Mesothelial cell of epicardium (in vitro differentiated cells): ENCODE measurements around the gene PDGFB. TPM values are rescaled to one million over a fixed set of nuclear protein-coding genes. Genes with fewer than 3 reads are reported as not detected.

ENCODE experiments used
- DNase-seq, 2 experiments: peaks; one replicate each; pipeline ENCODE4 v3.0.0; 2021; ENCODE audit warnings: low spot score in 2 of 2; ENCODE audit not compliant: unreplicated experiment in 2 of 2
- H3K27ac Mint-ChIP-seq: 2 replicates; pipeline ENCODE4 v1.8.0; 2021; ENCODE audit warnings: mixed read lengths
- H3K27me3 Mint-ChIP-seq: 2 replicates; pipeline ENCODE4 v1.8.0; 2021; ENCODE audit warnings: low read depth, mixed read lengths
- H3K36me3 Mint-ChIP-seq: 2 replicates; pipeline ENCODE4 v1.8.0; 2021; ENCODE audit warnings: mixed read lengths
- H3K4me1 Mint-ChIP-seq: 2 replicates; pipeline ENCODE4 v1.8.0; 2021; ENCODE audit warnings: mixed read lengths
- H3K4me3 Mint-ChIP-seq: 2 replicates; pipeline ENCODE4 v1.8.0; 2021; ENCODE audit warnings: mild to moderate bottlenecking, moderate library complexity, mixed read lengths
- H3K9me3 Mint-ChIP-seq: 2 replicates; pipeline ENCODE4 v1.8.0; 2021; ENCODE audit warnings: mixed read lengths
- total RNA-seq: library from RNA; stranded (reverse); gene quantifications from 3 replicates; pipeline ENCODE4 v1.2.1, GENCODE V29; 2021
- TF ChIP-seq, protein P1 (sequence below): fragments of 200-600 bp; sonication (generic); IDR thresholded peaks from one replicate; pipeline ENCODE4 v1.5.0; 2021; ENCODE audit warnings: antibody characterized with exemption; ENCODE audit not compliant: unreplicated experiment

PDGFB gene
- total RNA-seq, 1 donor from 2014 or later, result 14.7 TPM

DNA sequence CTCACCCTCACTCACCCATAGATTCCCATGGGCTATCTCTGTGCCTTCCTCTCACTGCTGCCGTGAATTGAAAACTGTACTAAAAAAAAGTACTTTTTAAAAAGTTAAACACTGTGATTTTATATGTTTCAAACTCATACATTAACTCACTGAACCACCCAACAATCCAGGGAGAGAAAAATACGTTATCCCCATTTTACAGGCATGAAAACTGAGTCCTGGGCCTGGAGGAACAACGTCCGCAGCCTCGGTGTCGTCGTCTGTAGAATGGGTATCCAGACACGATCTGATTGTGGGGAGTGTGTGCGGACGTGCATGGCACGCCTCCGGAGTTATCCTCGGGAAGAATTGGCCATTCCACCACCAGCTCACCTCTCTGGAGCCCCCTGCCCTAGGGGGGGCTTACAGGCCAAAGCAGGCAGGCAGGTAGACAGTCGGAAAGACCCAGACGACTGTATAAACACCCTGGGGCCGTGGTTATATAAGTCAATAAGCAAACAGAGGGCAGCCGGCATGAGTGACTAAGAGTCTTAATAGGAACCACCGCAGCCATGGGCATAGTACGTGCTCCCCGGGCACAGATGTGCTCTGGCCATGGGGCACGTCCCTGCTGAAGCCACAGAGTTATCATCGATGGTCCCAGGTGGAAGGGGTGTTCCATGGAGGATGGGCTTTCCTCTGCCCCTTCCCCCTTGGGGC is 7.1 kb upstream of the PDGFB start:
- DNase-seq, result no peak
- Mint-ChIP-seq H3K4me3 (no peak overlapping the region), H3K36me3 (no peaks in the 10 kb centered on the region), H3K27me3 (no peaks in the 10 kb centered on the region), H3K27ac (no peak overlapping the region), H3K4me1 (peaks cover 21% of the 10 kb centered on the region), H3K9me3 (no peaks in the 10 kb centered on the region)
- TF ChIP-seq, protein P1, sequence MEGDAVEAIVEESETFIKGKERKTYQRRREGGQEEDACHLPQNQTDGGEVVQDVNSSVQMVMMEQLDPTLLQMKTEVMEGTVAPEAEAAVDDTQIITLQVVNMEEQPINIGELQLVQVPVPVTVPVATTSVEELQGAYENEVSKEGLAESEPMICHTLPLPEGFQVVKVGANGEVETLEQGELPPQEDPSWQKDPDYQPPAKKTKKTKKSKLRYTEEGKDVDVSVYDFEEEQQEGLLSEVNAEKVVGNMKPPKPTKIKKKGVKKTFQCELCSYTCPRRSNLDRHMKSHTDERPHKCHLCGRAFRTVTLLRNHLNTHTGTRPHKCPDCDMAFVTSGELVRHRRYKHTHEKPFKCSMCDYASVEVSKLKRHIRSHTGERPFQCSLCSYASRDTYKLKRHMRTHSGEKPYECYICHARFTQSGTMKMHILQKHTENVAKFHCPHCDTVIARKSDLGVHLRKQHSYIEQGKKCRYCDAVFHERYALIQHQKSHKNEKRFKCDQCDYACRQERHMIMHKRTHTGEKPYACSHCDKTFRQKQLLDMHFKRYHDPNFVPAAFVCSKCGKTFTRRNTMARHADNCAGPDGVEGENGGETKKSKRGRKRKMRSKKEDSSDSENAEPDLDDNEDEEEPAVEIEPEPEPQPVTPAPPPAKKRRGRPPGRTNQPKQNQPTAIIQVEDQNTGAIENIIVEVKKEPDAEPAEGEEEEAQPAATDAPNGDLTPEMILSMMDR, result no peak

DNA sequence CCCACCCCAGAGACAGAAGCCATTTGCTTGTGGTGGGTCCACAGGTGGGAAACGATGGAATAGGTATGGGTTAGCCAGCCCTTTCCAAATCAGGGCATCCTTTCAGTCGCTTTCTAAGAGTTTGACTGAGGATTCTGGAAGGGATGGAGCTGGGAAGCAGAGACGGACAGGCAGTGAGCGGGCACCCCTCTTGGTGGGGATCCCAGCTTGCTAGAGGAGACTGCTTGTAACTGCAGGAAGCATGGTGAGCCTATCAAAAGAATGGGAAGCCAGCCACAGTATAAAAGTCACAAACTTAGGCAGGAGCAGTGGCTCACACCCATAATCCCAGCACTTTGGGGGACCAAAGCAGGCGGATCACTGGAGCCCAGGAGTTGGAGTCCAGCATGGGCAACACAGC is 6.1 kb upstream of the PDGFB start:
- peaks cover 9% of the 10 kb centered on the region for H3K27me3 Mint-ChIP-seq
- H3K36me3 Mint-ChIP-seq, result no peaks in the 10 kb centered on the region
- TF ChIP-seq, protein P1, result no peak
- DNase-seq, result no peak
- H3K27ac Mint-ChIP-seq, result no peak overlapping the region
- H3K4me1 Mint-ChIP-seq, result peaks cover 22% of the 10 kb centered on the region
- no peak overlapping the region for H3K4me3 Mint-ChIP-seq
- no peaks in the 10 kb centered on the region for H3K9me3 Mint-ChIP-seq

DNA sequence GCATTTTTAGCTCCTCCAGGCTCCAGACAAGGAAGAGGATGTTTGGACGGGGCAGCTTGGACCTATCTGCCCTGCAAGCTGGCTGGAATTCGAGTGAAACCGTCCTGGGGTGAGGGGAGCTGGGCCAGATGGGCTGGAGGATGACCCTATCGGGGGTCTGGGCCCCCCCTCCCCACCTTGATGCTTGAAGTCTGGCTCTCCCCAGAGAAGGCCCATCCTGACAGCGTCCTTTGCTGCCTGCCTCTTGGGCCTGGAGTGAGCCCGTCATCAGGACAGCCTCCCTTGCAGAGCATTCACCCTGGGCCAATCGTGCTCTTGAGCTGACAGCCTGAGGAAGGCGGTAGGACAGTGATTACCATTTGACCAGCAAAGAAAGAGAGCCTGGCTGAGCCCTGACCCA is 5.3 kb upstream of the PDGFB start:
- no peak overlapping the region for H3K4me3 Mint-ChIP-seq
- no peaks in the 10 kb centered on the region for H3K9me3 Mint-ChIP-seq
- H3K36me3 Mint-ChIP-seq, result no peaks in the 10 kb centered on the region
- peaks cover 20% of the 10 kb centered on the region for H3K4me1 Mint-ChIP-seq
- no peak for DNase-seq
- TF ChIP-seq, protein P1, result no peak
- no peak overlapping the region for H3K27ac Mint-ChIP-seq
- peaks cover 14% of the 10 kb centered on the region for H3K27me3 Mint-ChIP-seq

- H3K4me3 Mint-ChIP-seq, result no peak overlapping the region
- H3K9me3 Mint-ChIP-seq, result no peaks in the 10 kb centered on the region
- H3K4me1 Mint-ChIP-seq, result peaks cover 15% of the 10 kb centered on the region
- TF ChIP-seq, protein P1, result no peak
- no peak overlapping the region for H3K27ac Mint-ChIP-seq
- DNase-seq, result no peak
- peaks cover 21% of the 10 kb centered on the region for H3K27me3 Mint-ChIP-seq
- H3K36me3 Mint-ChIP-seq, result no peaks in the 10 kb centered on the region
Measured at GRCh38 chr22:39249086-39249704, 4.4 kb upstream of the PDGFB start.

DNA sequence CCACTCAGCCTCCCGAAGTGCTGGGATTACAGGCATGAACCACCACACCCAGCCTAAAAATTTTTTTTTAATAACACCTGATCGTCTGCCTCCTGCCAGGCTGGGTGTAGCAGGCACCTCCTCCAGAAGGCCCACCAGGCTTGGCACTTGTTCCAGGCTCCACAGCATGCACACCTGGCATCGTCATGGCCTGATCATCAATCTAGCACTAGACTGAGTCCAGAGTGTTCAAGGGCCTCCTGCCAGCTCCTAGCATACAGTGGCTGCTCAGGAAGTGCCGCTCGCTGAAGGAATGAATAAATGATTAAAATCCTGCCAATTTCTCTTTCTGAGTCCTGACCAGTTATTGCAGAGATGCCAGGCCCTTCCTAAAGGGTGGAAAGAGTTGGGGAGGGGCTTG is 3.5 kb upstream of the PDGFB start:
- no peaks in the 10 kb centered on the region for H3K36me3 Mint-ChIP-seq
- no peak for DNase-seq
- H3K4me3 Mint-ChIP-seq, result no peak overlapping the region
- TF ChIP-seq, protein P1, result no peak
- no peak overlapping the region for H3K27ac Mint-ChIP-seq
- no peaks in the 10 kb centered on the region for H3K9me3 Mint-ChIP-seq
- H3K4me1 Mint-ChIP-seq, result peaks cover 14% of the 10 kb centered on the region
- peaks cover 25% of the 10 kb centered on the region for H3K27me3 Mint-ChIP-seq
